SHP77 treated with DMSO at 0.1 percent for 48 hours (cell line): ENCODE measurements around the gene CEACAM19.

Experiments used
- DNase-seq: peaks from one replicate; lab custom pipeline; 2025; lab: John Stamatoyannopoulos, UW

CEACAM19 gene

DNA sequence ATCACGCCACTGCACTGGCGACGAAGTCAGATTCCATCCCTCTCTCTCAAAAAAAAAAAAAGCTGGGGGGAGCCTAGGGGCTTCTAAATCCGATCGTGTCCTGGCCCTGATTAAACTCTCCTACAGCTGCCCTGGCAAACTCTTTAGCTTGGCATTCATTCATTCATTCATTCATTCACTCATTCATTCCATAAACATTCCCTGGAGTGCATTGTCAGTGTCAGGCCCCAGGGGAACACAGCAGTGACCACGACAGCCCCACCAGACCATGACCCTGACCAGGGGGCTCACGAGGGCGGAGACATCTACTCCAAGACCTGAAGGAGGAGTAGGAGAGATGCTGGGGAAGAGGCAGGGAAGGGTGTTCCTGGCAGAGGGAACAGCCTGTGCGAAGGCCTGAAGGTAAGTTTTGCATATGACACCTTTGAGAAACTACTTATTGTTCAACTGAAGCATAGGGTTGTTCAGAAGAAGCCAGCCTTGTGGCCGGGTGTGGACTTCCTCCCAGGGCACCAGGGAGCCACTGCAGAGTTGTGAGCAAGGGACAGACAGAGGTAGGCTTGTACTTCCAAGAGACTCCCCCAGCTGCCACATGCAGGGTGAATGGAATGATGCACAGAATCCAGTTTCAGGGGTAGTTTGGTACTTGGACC lies 52.1 kb downstream of the CEACAM19 start:
- DNase-seq, result no peak

DNA sequence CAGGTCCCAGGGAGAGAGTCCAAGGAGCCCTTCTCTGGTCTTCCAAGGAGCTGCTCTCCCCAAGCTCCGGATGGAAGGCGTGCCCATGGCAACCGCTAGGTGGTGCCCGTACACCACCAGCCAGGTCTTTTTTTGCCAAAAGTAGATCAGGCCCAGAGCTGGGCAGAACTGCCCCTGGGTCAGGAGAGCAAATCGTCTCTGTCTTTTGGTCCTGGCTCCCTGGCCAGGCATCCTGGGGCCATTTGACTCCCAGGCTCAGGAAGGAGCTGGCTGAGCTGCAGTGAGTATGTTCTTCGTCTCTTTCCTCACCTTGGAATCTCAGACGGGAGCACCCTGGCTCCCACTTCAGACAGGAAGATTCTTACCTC lies 52.7 kb downstream of the CEACAM19 start:
- DNase-seq, result peak; percentile 35

DNA sequence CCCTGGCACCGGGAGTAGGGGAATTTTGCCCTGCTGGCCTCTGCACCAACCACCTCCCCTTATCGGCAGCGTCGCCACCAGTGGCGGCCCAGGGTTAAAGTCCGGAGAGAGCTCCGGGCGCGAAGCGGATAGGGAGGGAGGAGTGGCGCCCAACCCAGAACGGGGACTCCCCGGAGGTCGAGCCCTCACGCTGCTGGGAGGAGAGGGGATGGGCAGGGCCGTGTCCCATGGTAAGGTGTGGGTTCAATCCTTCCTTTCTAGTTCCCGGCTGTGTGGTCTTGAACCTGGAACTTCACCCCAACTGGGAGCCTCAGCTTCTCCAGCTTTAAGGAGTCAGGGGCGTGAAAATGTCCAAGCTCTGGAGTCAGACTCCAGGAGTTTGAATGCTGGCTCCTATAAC lies 54.0 kb downstream of the CEACAM19 start:
- DNase-seq, result no peak

DNA sequence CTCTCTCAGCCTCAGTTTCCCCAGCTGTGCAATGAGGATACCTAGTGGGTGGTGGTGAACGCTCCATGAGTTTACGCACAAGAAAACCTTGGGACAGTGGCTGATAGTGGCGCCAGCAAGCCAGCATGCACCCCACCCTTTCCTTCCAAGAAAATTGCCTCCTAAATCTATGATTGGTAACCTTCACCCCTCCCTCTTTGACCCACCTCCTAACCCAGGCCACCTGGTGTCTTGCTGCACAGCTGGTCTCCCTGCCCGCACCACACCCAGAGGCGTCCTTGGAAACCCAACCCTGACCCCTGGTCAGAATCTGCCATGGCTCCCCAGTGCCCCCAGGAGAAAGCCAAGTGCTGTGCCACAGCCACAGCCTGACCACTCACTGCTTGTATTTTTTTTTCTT lies 54.4 kb downstream of the CEACAM19 start:
- no peak for DNase-seq

DNA sequence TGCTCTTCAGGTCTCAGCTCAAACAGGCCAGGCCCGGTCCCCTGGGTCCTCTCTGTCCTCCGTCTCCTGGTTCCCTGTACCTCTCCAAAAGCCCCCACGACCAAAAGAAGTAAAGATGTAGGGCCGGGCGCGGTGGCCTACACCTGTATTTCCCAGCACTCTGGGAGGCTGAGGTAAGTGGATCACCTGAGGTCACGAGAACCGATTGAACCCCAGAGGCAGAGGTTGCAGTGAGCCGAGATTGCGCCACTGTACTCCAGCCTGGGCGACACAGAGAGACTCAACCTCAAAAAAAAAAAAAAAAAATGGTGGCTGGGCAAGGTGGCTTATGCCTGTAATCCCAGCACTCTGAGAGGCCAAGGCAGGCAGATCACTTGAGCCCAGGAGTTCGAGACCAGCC lies 55.2 kb downstream of the CEACAM19 start:
- DNase-seq, result no peak

DNA sequence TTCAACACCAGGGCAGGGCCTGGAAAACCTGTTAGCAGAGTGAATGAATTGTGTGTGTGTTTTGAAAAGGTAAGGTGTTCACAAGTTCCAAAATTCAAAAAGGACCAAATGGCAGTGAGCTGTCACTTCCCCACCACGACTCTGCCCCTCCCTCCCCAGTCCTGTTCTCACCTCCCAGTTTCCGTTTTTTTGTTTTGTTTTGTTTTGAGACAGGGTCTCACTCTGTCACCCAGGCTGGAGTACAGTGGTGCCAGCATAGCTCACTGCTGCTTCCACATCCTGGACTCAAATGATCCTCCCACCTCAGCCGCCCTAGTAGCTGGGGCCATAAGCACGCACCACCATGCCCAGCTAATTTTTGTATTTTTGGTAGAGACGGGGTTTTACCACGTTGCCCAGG lies 56.9 kb downstream of the CEACAM19 start:
- DNase-seq, result no peak

DNA sequence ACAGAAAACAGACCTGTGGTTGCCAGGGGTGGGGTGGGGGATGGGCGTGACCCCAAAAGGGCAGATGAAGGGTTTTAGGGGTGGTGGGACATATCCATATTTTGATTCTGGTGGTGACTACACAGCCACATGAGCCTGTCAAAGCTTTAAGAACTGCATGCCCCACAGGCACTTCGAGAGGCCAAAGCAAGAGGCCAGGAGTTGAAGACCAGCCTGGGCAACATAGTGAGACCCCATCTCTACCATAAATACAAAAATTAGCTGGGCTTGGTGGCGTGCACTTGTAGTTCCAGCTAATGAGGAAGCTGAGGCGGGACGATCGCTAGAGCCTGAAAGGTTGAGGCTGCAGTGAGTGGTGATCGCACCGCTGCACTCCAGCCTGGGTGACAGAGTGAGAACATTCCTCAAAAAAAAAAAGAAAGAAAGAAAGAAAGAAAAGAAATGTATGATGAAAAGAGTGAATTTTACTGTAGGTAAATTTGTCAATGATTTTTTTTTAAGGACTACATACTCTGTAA lies 58.3 kb downstream of the CEACAM19 start:
- DNase-seq, result no peak

DNA sequence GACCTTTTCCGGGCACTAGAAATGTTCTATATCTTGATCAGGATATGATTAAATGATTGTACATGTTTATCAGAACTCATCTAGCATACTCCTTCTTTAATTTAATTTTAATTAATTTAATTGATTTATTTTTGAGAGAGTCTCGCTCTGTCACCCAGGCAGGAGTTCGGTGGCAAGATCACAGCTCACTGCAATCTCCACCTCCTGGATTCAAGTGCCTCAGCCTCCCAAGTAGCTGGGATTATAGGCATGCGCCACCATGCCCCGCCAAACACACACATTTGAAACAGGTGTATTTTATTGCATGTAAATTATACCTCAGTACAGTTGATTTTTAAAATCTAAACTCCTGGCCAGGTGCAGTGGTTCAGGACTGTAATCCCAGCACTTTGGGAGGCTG lies 59.8 kb downstream of the CEACAM19 start:
- no peak for DNase-seq

DNA sequence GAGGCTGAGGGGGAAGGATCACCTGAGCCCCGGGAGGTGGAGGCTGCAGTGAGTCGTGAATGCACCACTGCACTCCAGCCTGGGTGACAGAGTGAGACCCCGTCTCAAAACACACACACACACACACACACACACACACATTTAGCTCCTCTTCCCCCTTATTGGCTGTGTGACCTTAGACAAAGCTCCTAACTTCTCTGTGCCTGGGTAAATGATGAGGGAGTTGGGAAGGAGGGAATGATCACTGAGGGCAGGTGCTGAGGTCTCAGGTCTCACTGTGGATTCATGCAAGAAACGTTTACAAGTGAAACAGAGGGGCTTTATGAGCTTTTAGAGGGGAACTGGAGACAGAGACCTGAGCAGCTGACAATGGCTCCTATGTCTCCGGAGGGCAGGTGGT lies 60.3 kb downstream of the CEACAM19 start:
- DNase-seq, result no peak

DNA sequence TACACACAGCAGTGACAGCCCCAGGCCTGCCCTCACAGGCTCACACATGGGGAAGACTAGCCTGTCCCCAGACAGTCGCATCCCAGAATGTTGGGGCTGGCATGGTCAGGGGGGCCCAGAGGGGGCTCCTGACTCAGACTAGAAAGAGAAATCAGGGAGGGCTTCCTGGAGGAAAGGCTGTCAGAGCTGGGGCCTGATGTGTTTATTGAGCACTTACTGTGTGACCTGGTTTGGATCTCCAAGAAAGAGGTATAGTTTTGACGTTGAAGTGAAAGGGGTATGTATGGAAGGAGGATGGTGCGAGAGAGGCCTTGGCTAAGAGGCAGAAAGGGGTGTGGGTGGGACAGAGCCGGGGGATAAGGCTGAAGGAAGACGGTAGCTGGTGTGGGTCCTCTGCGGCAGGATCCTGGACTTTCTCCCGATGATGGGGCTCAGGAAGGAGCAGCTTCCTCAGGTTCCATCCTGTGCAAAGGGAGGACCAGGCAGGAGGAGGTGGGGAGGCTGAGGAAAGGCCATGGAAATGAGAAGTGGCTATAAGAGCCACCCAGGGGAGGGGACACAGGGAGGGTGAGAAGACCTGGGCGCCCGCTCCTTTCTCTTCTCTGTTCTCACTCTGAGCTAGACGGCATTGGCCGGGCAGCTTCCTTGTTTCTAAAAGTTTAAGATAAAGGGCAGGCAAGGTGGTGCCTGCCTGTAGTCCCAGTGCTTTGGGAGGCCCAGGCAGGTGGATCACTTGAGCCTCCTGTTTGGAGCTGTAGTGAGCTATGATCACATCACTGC lies 61.1 kb downstream of the CEACAM19 start:
- no peak for DNase-seq
